Stimulated activated CD4-positive, alpha-beta T cell treated with anti-CD3 and anti-CD28 coated beads, Interleukin-4, amount 100 ng/mL, for 1 hour (primary cell): ENCODE results near the gene GRM5.
"Not testable (repeated sequence)": the region's sequence is repeated elsewhere in the genome, so short reads cannot be mapped to it uniquely, and the experiment has no call there.

Experiments
- DNase-seq: peaks from one replicate; pipeline ENCODE4 v3.0.0-alpha.2; 2020

Gene GRM5

GRCh38 chr11:88961621-88962020 is 104.2 kb downstream of the GRM5 start:
- DNase-seq, result not testable (repeated sequence)

- DNase-seq, result not testable (repeated sequence)
Measured at GRCh38 chr11:88959857-88960256, 105.9 kb downstream of the GRM5 start.

DNA sequence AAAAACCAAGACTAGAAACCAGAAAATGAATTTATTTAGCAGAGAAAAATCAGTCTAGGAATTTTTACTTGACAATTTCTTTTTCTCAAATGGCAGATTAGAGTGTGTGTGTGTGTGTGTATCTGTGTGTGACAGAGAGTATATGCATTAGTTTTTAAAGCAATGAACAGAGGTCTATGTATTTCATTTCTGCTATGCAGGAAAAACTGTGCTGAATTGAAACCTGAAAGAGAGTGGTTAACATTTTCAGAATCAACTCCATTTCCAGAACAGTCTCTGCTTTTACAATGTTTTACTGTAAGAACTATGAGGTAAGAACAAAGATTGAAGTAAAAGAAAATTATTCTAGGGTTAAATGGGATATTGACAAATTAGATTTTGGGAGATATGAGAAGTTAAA is 114.8 kb downstream of the GRM5 start:
- DNase-seq, result no peak

DNA sequence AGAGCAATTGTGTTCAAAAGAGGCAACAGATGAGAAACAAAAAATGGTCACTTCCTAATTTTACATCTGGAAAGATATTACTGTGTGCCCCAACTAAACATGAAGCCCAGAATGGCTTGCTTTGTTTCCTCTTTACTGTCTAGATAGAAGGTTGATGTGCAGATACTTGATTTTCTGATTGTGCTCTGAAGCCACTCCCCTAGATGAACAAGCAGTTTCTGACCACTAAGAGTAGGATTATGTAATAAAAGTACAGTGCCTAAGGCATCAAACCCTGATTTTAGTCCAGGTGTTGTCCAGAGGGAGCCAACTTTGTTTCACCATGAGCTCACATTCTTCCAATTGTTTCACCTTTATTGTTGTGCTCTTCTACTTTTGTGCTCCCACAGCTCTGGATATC is 116.9 kb downstream of the GRM5 start:
- not testable (repeated sequence) for DNase-seq

GRCh38 chr11:88947843-88948572 is 117.8 kb downstream of the GRM5 start:
- not testable (repeated sequence) for DNase-seq

DNA sequence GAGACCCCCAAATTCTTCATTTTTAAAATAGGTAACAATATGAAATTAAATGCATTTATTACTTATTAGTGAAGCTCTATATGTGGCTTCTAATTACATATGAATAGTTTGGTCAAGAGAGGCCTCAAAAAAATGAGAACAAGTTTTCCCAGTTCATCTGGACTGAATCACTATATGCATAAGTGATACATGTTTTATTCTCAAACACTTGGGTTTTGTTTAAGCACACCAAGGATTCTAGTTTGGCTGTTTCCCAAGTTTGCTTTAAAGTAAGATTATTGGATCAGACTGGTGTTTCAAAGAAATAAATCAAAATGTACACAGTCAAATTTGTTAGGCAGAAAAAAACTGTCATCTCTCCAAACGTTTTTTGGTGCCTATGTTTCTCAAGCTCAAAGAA is 136.1 kb downstream of the GRM5 start:
- DNase-seq, result not testable (repeated sequence)

DNA sequence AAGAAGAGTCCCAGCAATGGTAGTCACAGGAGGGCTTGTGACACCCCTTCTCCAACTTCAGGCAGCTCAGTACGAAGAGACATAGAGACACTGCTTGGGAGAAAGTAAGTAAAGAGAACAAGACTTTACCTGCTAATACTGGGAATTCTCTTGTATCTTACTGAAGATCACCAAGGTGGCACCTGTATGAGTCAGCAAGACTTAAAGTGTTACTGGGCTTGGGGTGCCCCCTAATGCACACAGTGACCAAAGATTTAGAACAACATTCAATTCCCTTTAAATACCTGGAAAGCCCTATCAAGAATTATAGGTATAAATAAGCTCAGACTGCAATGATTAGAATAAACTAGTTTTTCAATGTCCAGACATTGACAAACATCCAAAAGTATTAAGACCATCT is 148.7 kb downstream of the GRM5 start:
- not testable (repeated sequence) for DNase-seq

- DNase-seq, result no peak
Measured at GRCh38 chr11:88909500-88909899, 156.3 kb downstream of the GRM5 start.

DNA sequence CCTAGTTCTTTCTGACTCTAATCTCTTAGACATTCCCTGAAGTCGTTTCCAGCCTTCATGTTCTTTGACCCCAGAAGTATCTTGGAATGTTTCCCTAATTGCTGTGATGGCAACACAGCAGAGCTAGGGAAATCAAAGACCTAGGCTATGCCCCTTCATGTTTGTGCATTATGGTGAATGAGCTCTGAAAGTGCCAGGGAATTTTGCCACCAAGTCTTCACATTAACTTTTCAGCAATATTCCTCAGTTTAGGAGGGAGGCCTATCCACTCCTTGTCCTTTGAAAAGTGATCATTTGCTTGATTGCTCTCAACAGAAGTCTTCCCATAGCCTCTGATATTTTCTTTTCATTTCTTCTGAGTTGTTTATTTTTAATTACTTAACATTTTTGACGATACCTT is 164.3 kb downstream of the GRM5 start:
- not testable (repeated sequence) for DNase-seq

DNA sequence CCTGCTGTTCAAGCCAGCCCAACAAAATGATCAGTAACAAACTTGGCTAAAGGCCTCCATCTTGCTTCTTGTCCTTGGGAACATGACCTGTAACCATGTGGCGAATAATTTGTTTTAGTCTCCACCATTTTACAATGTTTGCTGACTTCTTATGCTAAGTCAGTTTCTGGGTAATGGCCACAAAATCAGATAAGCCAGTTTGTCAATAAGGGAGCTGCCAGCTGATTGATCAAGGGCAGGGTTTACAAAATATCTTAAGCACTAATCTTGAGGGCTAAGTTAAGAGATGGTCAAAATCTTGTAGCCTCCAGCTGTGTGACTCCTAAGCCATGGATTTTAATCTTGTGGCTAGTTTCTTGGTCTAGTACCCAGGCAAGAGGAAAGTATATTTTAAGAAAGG is 176.9 kb downstream of the GRM5 start:
- not testable (repeated sequence) for DNase-seq

DNA sequence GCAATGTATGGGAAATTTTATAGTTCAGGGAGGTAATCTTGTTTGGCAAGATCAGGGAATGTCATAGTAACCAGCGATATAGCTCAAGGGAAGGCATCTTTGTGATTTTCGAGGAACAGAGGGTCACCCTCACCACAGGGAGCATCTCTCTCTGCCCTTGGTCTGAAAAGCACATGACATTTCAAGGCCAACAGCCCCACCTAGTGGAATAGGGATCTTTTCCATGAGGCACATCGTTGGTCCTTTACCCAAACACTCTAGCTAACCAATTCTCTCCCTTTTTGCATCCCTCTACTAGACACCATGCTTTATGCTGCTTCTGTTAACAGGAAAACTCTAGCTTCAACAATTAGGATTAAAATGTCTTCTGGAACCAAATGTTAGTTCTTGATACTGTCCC is 179.0 kb downstream of the GRM5 start:
- no peak for DNase-seq

DNA sequence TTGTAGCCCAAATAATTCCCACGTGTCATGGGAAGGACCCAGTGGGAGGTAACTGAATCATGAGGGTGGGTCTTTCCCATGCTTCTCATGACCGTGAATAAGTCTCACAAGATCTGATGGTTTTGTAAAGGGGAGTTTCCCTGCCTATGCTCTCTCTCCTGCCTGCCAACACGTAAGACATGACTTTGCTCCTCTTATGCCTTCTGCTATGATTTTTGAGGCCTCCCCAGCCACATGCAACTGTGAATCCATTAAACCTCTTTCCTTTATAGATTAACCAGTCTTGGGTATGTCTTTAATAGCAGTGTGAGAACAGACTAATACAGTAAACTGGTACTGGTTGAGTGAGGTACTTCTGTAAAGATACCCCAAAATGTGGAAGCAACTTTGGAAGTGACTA is 183.0 kb downstream of the GRM5 start:
- not testable (repeated sequence) for DNase-seq

DNA sequence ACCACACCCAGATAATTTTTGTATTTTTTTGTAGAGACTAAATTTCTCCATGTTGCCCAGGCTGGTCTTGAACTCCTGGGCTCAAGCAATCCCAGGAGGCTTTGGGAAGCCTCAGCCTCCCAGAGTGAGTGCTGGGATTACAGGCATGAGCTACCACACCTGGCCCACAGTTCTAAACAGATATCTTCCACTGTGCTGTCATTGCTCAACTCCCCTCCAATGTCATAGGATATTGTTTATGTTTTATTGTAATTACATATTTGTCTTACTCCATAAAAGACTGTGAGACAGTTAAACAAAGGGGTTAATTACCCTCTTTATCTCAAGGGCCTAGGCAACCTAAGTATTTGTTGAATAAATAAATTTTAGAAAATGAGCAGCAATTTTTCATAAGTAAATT is 204.2 kb downstream of the GRM5 start:
- DNase-seq, result no peak

- DNase-seq, result not testable (repeated sequence)
Measured at GRCh38 chr11:88860431-88860830, 205.4 kb downstream of the GRM5 start.

DNA sequence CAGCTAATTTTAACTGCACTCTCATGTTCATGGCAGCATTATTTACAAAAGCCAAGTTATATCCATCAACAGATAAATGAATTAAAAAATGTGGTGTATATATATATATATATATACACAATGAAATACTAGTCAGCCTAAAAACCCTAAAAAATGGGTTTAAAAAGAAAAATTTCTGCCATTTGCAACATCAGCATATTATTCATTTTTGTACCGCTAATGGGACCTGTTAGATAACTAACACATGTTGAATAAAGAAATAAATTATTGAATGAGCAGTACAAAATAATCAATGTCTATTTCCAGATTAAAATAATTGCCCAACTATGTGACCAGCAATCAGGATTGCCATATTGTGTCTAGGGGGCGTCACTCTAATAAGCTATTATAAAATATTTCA is 211.8 kb downstream of the GRM5 start:
- DNase-seq, result not testable (repeated sequence)

- not testable (repeated sequence) for DNase-seq
Measured at GRCh38 chr11:88851547-88851946, 214.2 kb downstream of the GRM5 start.

- not testable (repeated sequence) for DNase-seq
Measured at GRCh38 chr11:88849773-88850172, 216.0 kb downstream of the GRM5 start.

- DNase-seq, result no peak
Measured at GRCh38 chr11:88849368-88849767, 216.4 kb downstream of the GRM5 start.

DNA sequence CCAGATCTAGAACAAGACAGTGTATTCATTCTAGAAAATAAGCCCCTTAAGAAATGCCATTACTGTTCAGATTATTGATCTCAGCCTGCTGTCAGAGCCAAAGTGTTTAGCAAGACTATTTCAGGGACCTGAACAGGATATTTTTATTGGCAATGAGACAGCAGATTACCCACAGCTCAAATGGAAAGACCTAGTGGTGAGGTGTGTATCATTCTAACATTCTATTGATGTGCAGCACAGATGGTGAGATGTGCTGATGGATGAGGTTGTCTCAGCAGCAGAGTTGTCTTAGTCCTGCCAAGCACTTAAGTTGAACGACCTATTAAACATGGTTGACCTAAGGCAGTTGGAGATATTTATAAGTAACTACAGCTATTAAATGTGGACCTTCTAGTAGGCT is 219.5 kb downstream of the GRM5 start:
- DNase-seq, result not testable (repeated sequence)

DNA sequence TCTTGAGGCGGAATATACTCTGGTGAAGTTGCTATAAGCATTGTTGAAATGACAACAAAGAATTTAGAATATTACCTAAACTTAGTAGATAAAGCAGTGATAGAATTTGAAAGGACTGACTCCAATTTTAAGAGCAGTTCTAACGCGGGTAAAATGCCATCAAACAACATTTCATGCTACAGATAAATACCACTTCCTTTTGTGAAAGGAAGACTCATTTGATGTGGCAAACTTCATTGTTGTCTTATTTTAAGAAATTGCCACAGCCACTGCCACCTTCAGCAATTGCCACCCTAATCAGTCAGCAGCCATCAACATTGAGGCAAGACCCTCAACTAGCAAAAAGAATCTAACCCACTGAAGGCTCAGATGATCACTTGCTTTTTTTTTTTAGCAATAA is 220.8 kb downstream of the GRM5 start:
- DNase-seq, result not testable (repeated sequence)

GRCh38 chr11:88843766-88844426 is 221.9 kb downstream of the GRM5 start:
- not testable (repeated sequence) for DNase-seq

DNA sequence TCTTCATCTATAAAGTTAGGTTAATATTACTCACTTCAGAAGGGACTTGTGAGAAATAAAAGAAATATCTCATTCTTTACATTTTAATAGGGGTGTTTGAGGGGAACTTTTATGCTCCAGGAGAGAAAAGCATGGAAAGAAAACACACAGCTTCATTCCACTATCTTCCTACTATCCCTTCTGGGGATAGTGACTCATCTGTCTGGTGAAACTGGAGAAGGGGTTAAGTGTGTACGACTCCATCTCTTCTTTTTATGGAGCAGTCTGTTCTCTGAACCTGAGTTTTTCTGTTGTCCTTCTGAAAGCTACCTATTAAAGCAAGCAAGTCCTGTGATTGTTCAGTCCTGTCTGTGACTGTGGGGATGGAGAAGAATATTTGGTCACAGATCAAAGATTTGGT is 227.6 kb downstream of the GRM5 start:
- DNase-seq, result not testable (repeated sequence)

- not testable (repeated sequence) for DNase-seq
Measured at GRCh38 chr11:88835709-88836108, 230.1 kb downstream of the GRM5 start.

- DNase-seq, result no peak
Measured at GRCh38 chr11:88831303-88831890, 234.4 kb downstream of the GRM5 start.
